HG03571 (cell line): ENCODE data around the gene SERPINA4.
"Not testable (repeated sequence)": the region's sequence is repeated elsewhere in the genome, so short reads cannot be mapped to it uniquely, and the experiment has no call there.

ENCODE experiments used
- ATAC-seq: cut with Tn5 transposase; IDR thresholded peaks from one replicate; pipeline ENCODE4 v1.9.1; 2021; ENCODE audit not compliant: unreplicated experiment

Gene SERPINA4

GRCh38 chr14:94591073-94591472, 29.8 kb downstream of the SERPINA4 start:
- no peak for ATAC-seq

GRCh38 chr14:94591871-94592270, 30.6 kb downstream of the SERPINA4 start:
- no peak for ATAC-seq

GRCh38 chr14:94592457-94592856, 31.2 kb downstream of the SERPINA4 start:
- no peak for ATAC-seq

GRCh38 chr14:94593376-94593748, 32.1 kb downstream of the SERPINA4 start:
- no peak for ATAC-seq

GRCh38 chr14:94593749-94594431, 32.6 kb downstream of the SERPINA4 start:
- no peak for ATAC-seq

- ATAC-seq: no peak
These were observed 33.2 kb downstream of the SERPINA4 start for GRCh38 chr14:94594441-94594840.

- ATAC-seq: no peak
These were observed 34.7 kb downstream of the SERPINA4 start for GRCh38 chr14:94595912-94596311.

GRCh38 chr14:94596361-94596760, 35.1 kb downstream of the SERPINA4 start:
- ATAC-seq: no peak

- no peak for ATAC-seq
These were observed 36.5 kb downstream of the SERPINA4 start for GRCh38 chr14:94597788-94598187.

- ATAC-seq: no peak
These were observed 37.2 kb downstream of the SERPINA4 start for GRCh38 chr14:94598506-94598815.

- ATAC-seq: no peak
These were observed 37.8 kb downstream of the SERPINA4 start for GRCh38 chr14:94598816-94599655.

GRCh38 chr14:94599656-94600004, 38.4 kb downstream of the SERPINA4 start:
- no peak for ATAC-seq

- no peak for ATAC-seq
These were observed 38.9 kb downstream of the SERPINA4 start for GRCh38 chr14:94600148-94600545.

- ATAC-seq: no peak
These were observed 40.7 kb downstream of the SERPINA4 start for GRCh38 chr14:94601884-94602391.

GRCh38 chr14:94602722-94603121, 41.5 kb downstream of the SERPINA4 start:
- no peak for ATAC-seq

- no peak for ATAC-seq
These were observed 44.1 kb downstream of the SERPINA4 start for GRCh38 chr14:94605361-94605760.

GRCh38 chr14:94608966-94609365, 47.7 kb downstream of the SERPINA4 start:
- ATAC-seq: not testable (repeated sequence)

- ATAC-seq: no peak
These were observed 49.9 kb downstream of the SERPINA4 start for GRCh38 chr14:94611179-94611578.

GRCh38 chr14:94612174-94612573, 50.9 kb downstream of the SERPINA4 start, which contains the start of gene SERPINA3:
SERPINA3 (plus strand) TSS chr14:94612391; CDS start chr14:94614442, 2,051 bp downstream.
- ATAC-seq: no peak

GRCh38 chr14:94612580-94613554, 51.6 kb downstream of the SERPINA4 start:
- ATAC-seq: no peak
